SK-N-SH (cell line): Measurements from ENCODE around the gene AQP5. TPM values are rescaled to one million over a fixed set of nuclear protein-coding genes. Genes with fewer than 3 reads are reported as not detected.

Source experiments
- CTCF ChIA-PET: fragments of 300-600, 350-600 bp; formaldehyde crosslinking; extraction: SDS; loops from one replicate; lab custom pipeline; 2021; lab: Yijun Ruan, JAX
- POLR2A ChIA-PET: fragments of 350-600 bp; sonication (Branson Sonifier 250); formaldehyde crosslinking; extraction: SDS; loops from one replicate; lab custom pipeline; 2020; ENCODE audit warnings: antibody characterized with exemption, inconsistent platforms; lab: Yijun Ruan, JAX
- DNase-seq: peaks from one replicate; pipeline ENCODE4 v3.0.0; 2012
- H2AFZ ChIP-seq: fragments of 200-600 bp; sonication (generic); 2 replicates; pipeline ENCODE4 v1.8.1; 2016; ENCODE audit warnings: antibody characterized with exemption, mild to moderate bottlenecking, low read depth
- H3F3A ChIP-seq: fragments of 200-600 bp; sonication (generic); replicated peaks from 2 replicates; pipeline ENCODE3; 2016; ENCODE audit warnings: antibody characterized with exemption, mild to moderate bottlenecking; ENCODE audit not compliant: insufficient read depth
- H3K27ac ChIP-seq, 2 experiments: fragments of 200-500 bp in 1 of 2; fragments of 200-600 bp in 1 of 2; sonication (Bioruptor generic) in 1 of 2; sonication (generic), shearing (Covaris generic) in 1 of 2; 2 replicates each; pipeline versions ENCODE4 v1.5.1 to v1.6.1; 2014 to 2016; ENCODE audit warnings: low read depth in 2 of 2, inconsistent platforms in 1 of 2, low read length in 1 of 2, mild to moderate bottlenecking in 1 of 2, mixed read lengths in 1 of 2
- H3K27me3 ChIP-seq: fragments of 200-600 bp; sonication (generic), shearing (Covaris generic); 2 replicates; pipeline ENCODE4 v1.6.1; 2016; ENCODE audit warnings: mixed run types; ENCODE audit not compliant: insufficient read depth
- H3K36me3 ChIP-seq, 2 experiments: fragments of 200-500 bp in 1 of 2; fragments of 200-600 bp in 1 of 2; sonication (Bioruptor generic) in 1 of 2; sonication (generic) in 1 of 2; replicated peaks in 1 of 2; 2 replicates each; pipeline versions ENCODE3 to v1.5.1; 2014 to 2016; ENCODE audit warnings: low read length in 1 of 2, mild to moderate bottlenecking in 1 of 2; ENCODE audit not compliant: insufficient read depth in 2 of 2, control insufficient read depth in 1 of 2
- H3K4me1 ChIP-seq, 2 experiments: fragments of 200-500 bp in 1 of 2; fragments of 200-600 bp in 1 of 2; sonication (Bioruptor generic) in 1 of 2; sonication (generic), shearing (Covaris generic) in 1 of 2; 2 replicates each; pipeline versions ENCODE4 v1.5.1 to v1.6.1; 2014 to 2016; ENCODE audit warnings: low read depth in 1 of 2, low read length in 1 of 2, mixed run types in 1 of 2; ENCODE audit not compliant: insufficient read depth in 2 of 2, control insufficient read depth in 1 of 2
- H3K4me2 ChIP-seq: fragments of 200-600 bp; sonication (generic), shearing (Covaris generic); 2 replicates; pipeline ENCODE4 v1.6.1; 2017; ENCODE audit warnings: mixed run types
- H3K4me3 ChIP-seq, 2 experiments: fragments of 200-500 bp in 1 of 2; fragments of 200-600 bp in 1 of 2; sonication (Bioruptor generic) in 1 of 2; sonication (generic), shearing (Covaris generic) in 1 of 2; 2 replicates each; pipeline versions ENCODE4 v1.5.1 to v1.8.1; 2014 to 2016; ENCODE audit warnings: low read depth in 2 of 2, inconsistent platforms in 1 of 2, low read length in 1 of 2, mild to moderate bottlenecking in 1 of 2, mixed read lengths in 1 of 2, moderate library complexity in 1 of 2
- H3K79me2 ChIP-seq: fragments of 200-600 bp; sonication (generic); 2 replicates; pipeline ENCODE4 v1.8.1; 2017; ENCODE audit warnings: mild to moderate bottlenecking; ENCODE audit not compliant: insufficient read depth
- H3K9ac ChIP-seq: fragments of 200-600 bp; sonication (generic); 2 replicates; pipeline ENCODE4 v1.6.1; 2017; ENCODE audit warnings: mixed run types
- H3K9me2 ChIP-seq: fragments of 200-600 bp; sonication (generic); 2 replicates; pipeline ENCODE4 v1.6.1; 2017; ENCODE audit warnings: mixed run types
- H3K9me3 ChIP-seq: fragments of 200-600 bp; sonication (generic); 2 replicates; pipeline ENCODE4 v1.6.1; 2017; ENCODE audit warnings: mixed run types, mild to moderate bottlenecking, moderate library complexity
- H4K20me1 ChIP-seq: fragments of 200-600 bp; sonication (generic); 2 replicates; pipeline ENCODE4 v1.6.1; 2017; ENCODE audit warnings: mild to moderate bottlenecking, mixed run types; ENCODE audit not compliant: insufficient read depth
- CHD2 ChIP-seq: fragments of 150-350 bp; IDR thresholded peaks from 2 replicates; pipeline ENCODE4 v1.6.1; 2018; ENCODE audit warnings: low read length; ENCODE audit not compliant: partially characterized antibody
- CTCF ChIP-seq: fragments of 200-600 bp; sonication (generic); IDR thresholded peaks from 2 replicates; pipeline ENCODE4 v1.6.1; 2017; ENCODE audit warnings: antibody characterized with exemption, mild to moderate bottlenecking, moderate library complexity
- EP300 ChIP-seq, 2 experiments: IDR thresholded peaks; 2 replicates each; pipeline versions ENCODE4 v1.4.0 to v1.6.1; 2012; ENCODE audit warnings: borderline replicate concordance in 1 of 2, low read depth in 1 of 2, low read length in 1 of 2
- EZH2phosphoT487 ChIP-seq: fragments of 200-600 bp; sonication (generic); IDR thresholded peaks from 2 replicates; pipeline ENCODE4 v1.6.1; 2017; ENCODE audit warnings: low read depth, mixed run types, mild to moderate bottlenecking, antibody characterized with exemption, moderate library complexity, borderline replicate concordance
- FOSL2 ChIP-seq: IDR thresholded peaks from 2 replicates; pipeline ENCODE4 v1.4.0; 2012; ENCODE audit warnings: low read depth, mild to moderate bottlenecking, moderate library complexity, borderline replicate concordance
- FOXM1 ChIP-seq: IDR thresholded peaks from 2 replicates; pipeline ENCODE4 v1.4.0; 2012; ENCODE audit warnings: low read depth, mild to moderate bottlenecking
- IRF3 ChIP-seq: fragments of 150-350 bp; IDR thresholded peaks from 2 replicates; pipeline ENCODE4 v1.6.1; 2016; ENCODE audit warnings: mild to moderate bottlenecking, low read depth, low read length
- JUND ChIP-seq: IDR thresholded peaks from 2 replicates; pipeline ENCODE4 v1.4.0; 2012
- MAX ChIP-seq: IDR thresholded peaks from 2 replicates; pipeline ENCODE4 v1.4.0; 2012; ENCODE audit warnings: low read depth
- MEF2A ChIP-seq: IDR thresholded peaks from 2 replicates; pipeline ENCODE4 v1.4.0; 2012; ENCODE audit warnings: low read depth, borderline replicate concordance
- NFIC ChIP-seq: IDR thresholded peaks from 2 replicates; pipeline ENCODE4 v1.4.0; 2012; ENCODE audit warnings: borderline replicate concordance
- NRF1 ChIP-seq: IDR thresholded peaks from 2 replicates; pipeline ENCODE4 v1.6.1; 2012; ENCODE audit warnings: low read depth, mild to moderate bottlenecking, low read length
- POLR2AphosphoS5 ChIP-seq: IDR thresholded peaks from 2 replicates; pipeline ENCODE4 v1.6.1; 2012; ENCODE audit warnings: low read depth, low read length
- RAD21 ChIP-seq: IDR thresholded peaks from 2 replicates; pipeline ENCODE4 v1.6.1; 2012; ENCODE audit warnings: mild to moderate bottlenecking, low read length
- RCOR1 ChIP-seq: fragments of 150-350 bp; IDR thresholded peaks from 2 replicates; pipeline ENCODE4 v1.6.1; 2017; ENCODE audit warnings: antibody characterized with exemption, low read length
- RFX5 ChIP-seq: IDR thresholded peaks from 2 replicates; pipeline ENCODE4 v1.6.1; 2012; ENCODE audit warnings: mild to moderate bottlenecking, improper control_type of control experiment, low read length
- RXRA ChIP-seq: IDR thresholded peaks from 2 replicates; pipeline ENCODE4 v1.4.0; 2012; ENCODE audit warnings: low read depth, mild to moderate bottlenecking, borderline replicate concordance
- SIN3A ChIP-seq: IDR thresholded peaks from 2 replicates; pipeline ENCODE4 v1.6.1; 2012; ENCODE audit warnings: low read depth, mild to moderate bottlenecking, low read length, moderate library complexity, borderline replicate concordance
- SMC3 ChIP-seq: IDR thresholded peaks from 2 replicates; pipeline ENCODE4 v1.6.1; 2012; ENCODE audit warnings: low read depth, low read length, improper control_type of control experiment
- TAF1 ChIP-seq: IDR thresholded peaks from 2 replicates; pipeline ENCODE4 v1.6.1; 2012; ENCODE audit warnings: low read depth, mild to moderate bottlenecking, low read length, moderate library complexity, borderline replicate concordance
- TCF12 ChIP-seq: IDR thresholded peaks from 2 replicates; pipeline ENCODE4 v1.4.0; 2012
- TEAD4 ChIP-seq: IDR thresholded peaks from 2 replicates; pipeline ENCODE4 v1.4.0; 2012; ENCODE audit warnings: mild to moderate bottlenecking, borderline replicate concordance; ENCODE audit not compliant: insufficient read depth
- WGBS: methylation state at CpG from one replicate; pipeline ENCODE4 v1.1.6; 2017; ENCODE audit warnings: low lambda C conversion rate; 5-methylcytosine and 5-hydroxymethylcytosine counted together
- polyA plus RNA-seq, 3 experiments: library from polyadenylated mRNA; depleted of rRNA; stranded (reverse); fragments of >200 nt; gene quantifications; 2 replicates each; pipeline ENCODE4 v1.2.3, GENCODE V29; 2012

Gene AQP5
- polyA plus RNA-seq, 1 of the 3 experiments (the other 2 are of a cell fraction): 0.10 TPM

DNA sequence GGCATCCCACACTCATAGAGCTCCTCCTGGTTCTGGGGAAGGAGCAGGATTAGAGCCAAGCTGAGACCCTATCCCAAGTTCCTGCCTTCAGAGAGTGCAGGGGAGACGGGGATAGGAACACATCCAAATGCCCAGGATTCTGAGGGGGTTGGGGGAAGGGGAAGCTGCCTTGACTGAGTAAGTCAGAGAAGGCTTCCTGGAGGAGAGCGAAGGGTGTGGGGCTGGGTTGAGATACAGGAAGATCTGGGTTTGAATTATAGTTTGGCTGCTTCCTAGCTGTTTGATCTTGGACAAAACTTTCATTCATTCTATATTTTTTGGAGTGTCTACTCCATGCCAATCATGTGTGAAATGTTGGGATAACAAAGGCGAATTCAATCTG lies 19.2 kb upstream of the AQP5 start:
- Histone ChIP-seq H3K79me2 (no peaks in the 10 kb centered on the region), H3F3A (no peaks in the 10 kb centered on the region), H3K27ac (no peak overlapping the region), H4K20me1 (no peaks in the 10 kb centered on the region), H3K4me1 (peaks cover 0 to 7% of the 10 kb centered on the region in 2 experiments; a peak in 1 of 4 replicates), H3K4me3 (no peak overlapping the region), H3K27me3 (no peaks in the 10 kb centered on the region), H2AFZ (no peak overlapping the region), H3K9ac (no peak overlapping the region), H3K9me3 (no peaks in the 10 kb centered on the region), H3K4me2 (no peak overlapping the region), H3K9me2 (no peaks in the 10 kb centered on the region), H3K36me3 (no peaks in the 10 kb centered on the region)
- TF ChIP-seq RCOR1 (no peak), SMC3 (no peak), FOSL2 (no peak), EZH2phosphoT487 (no peak), IRF3 (no peak), NFIC (no peak), RXRA (no peak), CHD2 (no peak), TAF1 (no peak), NRF1 (no peak), FOXM1 (no peak), TEAD4 (no peak), RFX5 (no peak), RAD21 (no peak), MAX (no peak), TCF12 (no peak)
- POLR2A ChIA-PET: no interaction called here
- WGBS: 90% methylated on average over 3 of the region's 3 CpGs
- DNase-seq: no peak
- CTCF ChIA-PET: interaction anchor here (0.8 to 3.5 kb wide), 10 partner anchors 17 to 128 kb away, joined by 3 to 28 read pairs (median 6); no protein-coding TSS in a partner anchor

DNA sequence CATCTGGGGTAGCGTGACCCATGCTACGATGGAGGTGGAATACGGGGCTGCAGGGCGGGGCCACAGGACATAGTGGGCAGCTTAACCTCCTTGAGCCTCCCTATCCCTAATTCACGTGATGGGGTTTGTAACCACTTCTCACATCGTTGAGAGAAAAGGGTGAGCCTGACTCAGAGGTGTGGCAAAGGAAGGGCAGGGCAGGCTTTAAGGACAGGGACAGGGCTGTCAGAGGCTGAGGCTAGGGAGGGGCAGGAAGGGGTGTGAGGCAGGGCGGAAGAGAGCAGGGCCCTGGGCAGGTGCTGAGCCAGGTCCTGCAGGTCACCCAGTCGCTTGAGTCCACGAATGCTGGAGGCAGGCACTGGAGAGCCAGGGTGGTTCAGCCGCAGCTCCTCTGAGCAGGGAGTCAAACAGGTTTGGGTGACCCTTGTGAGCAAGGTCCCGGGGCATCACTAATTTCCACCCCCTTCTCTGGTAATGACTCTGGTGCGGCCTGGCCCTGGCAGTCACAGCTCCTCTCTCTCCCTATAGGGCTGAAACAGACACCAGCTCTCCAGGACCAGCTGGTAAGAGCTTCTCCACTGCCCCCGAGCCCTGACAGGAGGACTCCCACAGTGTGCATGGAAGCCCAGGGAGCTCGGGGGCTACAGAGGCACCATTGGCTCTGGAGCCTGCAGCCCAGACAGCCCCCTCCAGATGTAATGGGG lies 18.6 kb upstream of the AQP5 start:
- ChIA-PET POLR2A (no interaction called here), CTCF (interaction anchor here (0.6 to 3.5 kb wide), 14 partner anchors 11 to 127 kb away, joined by 3 to 28 read pairs (median 4); partner anchors contain the start of gene FAIM2)
- no peak for DNase-seq
- H3K36me3 ChIP-seq: no peaks in the 10 kb centered on the region
- no peaks in the 10 kb centered on the region for H4K20me1 ChIP-seq
- peaks cover 0 to 4% of the 10 kb centered on the region in 2 experiments; a peak in 1 of 4 replicates for H3K4me1 ChIP-seq
- no peak overlapping the region for H3K27ac ChIP-seq
- 92% methylated on average over 8 of the region's 14 CpGs for WGBS
- H3F3A ChIP-seq: no peaks in the 10 kb centered on the region
- H3K79me2 ChIP-seq: no peaks in the 10 kb centered on the region
- H2AFZ ChIP-seq: no peak overlapping the region
- no peak overlapping the region for H3K4me2 ChIP-seq
- TF ChIP-seq MEF2A (no peak), SIN3A (no peak), EP300 (IDR thresholded peaks at IDR 0.05; ENCODE audit: borderline replicate concordance in 1 of 2, low read depth in 1 of 2, low read length in 1 of 2) (no peak), JUND (no peak), POLR2AphosphoS5 (no peak), RXRA (no peak), FOSL2 (no peak), CHD2 (no peak), EZH2phosphoT487 (no peak), IRF3 (no peak), TCF12 (no peak), CTCF (no peak)
- H3K9me3 ChIP-seq: no peaks in the 10 kb centered on the region
- no peaks in the 10 kb centered on the region for H3K27me3 ChIP-seq
- H3K9me2 ChIP-seq: no peaks in the 10 kb centered on the region
- no peak overlapping the region for H3K4me3 ChIP-seq
- no peak overlapping the region for H3K9ac ChIP-seq
